NCI-H69 (cell line): Measurements from ENCODE around the gene MBNL2.

Source experiments
- DNase-seq: peaks from one replicate; lab custom pipeline; 2025; lab: John Stamatoyannopoulos, UW

Gene MBNL2

DNA sequence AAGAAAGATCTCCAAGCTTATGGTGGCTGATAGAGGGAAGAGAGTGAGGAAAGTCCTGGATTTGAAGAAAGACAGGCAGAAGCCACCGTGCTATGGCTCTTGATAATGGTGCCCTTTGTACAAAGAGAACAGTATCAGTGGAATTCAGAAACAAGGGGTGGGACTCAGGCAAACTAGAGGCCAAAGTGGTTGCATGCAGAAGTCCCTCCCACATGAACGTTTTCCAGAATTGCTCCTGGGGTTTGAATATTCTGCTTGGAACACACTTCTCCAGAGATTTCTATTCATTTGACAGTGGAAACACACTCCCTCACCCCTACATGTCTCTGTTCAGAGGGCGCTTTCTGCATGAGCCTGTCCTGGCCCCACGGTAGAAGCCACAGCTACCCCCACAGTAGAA lies 10.1 kb upstream of the MBNL2 start:
- peak; percentile 63 for DNase-seq

DNA sequence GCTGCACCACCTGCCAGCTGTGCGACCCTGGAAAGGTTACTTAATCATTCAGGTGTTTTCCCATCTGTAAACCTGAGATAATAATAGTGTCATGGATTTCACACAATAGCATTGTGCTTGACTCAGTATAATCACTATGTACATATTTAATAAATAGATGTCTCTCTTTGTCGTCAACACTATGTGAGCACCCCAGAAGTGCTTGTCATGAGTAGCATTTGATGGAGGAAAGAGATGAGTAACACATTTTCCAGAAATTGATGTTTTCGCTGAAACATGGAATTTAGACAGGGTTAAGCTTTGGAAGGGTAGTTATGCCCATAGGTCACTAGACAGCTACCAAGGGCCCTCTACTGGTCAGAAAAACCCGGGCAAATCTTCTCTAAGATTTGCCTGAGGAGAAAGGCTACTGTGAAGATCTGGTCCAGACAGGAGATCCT lies 9.5 kb upstream of the MBNL2 start:
- peak; percentile 94 for DNase-seq

DNA sequence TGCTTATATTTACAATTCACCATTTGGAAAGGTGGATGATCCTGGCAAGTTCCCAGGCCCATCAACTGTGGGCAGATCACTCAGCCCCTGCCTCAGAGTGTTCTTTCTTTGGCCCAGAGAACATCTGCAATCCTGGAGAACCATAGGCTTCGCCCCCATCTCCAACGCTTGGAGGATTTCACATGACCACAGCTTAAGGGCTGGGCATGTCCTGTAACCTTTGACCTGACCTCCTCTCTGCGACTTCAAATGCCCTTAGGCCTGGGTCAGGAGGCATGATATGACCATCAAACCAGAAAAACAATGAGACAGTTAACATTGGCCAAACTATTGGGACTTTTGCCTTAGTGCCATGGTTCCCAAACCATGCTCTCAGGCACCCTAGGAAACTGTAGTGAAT lies 7.2 kb upstream of the MBNL2 start:
- DNase-seq: no peak

DNA sequence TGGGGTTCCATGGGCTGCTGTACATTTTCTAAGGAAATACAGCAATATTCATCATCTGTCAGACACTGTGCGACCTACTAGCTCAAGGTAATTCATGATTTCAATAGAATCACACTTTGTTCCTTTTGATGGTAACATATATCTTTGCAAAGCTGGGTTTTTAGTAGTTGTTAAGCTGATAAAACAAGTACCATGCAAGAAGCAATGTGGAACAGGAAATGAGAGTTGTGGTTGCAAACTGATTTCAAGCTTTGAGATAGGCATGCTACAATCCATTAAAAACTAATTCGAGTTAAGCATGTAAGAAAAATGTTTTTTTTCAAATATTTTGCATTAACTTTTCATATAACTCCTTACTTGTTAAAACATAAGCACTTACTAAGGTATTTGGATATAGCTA lies 6.8 kb upstream of the MBNL2 start:
- DNase-seq: no peak

DNA sequence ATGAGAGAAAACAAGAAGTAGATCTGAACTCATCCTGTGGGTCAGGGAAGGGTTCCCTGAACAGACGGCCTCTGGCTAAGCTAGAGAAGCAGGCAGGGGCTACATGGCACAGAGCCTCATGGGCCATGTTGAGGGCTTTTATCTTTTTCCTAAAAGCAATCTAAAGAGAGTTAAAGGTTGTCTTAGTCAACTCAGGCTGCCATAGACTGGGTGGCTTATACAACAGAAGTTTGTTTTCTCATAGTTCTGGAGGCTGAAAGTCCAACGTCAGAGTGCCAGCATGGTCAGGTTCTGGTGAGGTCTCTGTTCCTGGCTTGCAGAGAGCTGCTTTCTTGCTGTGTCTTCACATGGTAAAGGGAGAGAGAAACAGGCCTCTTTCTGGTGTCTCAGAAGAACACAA lies 2.9 kb upstream of the MBNL2 start:
- no peak for DNase-seq

DNA sequence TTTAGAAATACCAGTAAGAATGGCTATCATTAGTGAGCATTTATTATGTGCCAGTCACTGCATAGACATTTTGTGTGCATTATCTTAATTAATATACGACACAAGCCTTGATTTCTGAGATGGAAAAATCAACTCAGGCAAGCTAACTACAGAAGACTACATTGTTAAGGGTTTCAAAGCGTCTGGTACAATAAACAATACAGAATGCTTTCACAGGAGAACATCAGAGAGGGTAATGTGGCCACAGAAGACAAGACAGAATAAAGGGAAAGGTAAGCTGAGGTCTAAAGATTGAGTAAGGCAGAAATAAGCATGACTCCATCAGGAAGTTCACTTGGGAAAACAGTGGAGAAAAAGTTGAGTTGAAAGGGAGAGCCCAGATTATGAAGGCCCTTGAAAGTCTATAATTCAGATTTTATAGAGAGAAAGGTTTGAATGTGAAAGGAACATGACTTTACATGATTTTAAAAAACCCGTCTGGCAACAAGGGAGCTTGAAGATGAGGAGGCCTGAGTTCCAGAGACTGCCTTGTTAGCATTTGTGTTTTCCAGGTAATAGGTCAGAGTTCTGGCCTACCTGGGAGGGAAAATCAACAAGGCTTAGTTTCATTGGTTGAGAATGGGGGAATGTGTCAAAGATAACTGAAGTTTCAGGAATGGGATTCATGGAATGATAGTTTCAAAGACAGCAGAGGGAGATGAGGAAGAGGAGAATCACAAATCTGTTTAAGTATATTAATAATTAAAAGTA lies 1.8 kb upstream of the MBNL2 start:
- no peak for DNase-seq

DNA sequence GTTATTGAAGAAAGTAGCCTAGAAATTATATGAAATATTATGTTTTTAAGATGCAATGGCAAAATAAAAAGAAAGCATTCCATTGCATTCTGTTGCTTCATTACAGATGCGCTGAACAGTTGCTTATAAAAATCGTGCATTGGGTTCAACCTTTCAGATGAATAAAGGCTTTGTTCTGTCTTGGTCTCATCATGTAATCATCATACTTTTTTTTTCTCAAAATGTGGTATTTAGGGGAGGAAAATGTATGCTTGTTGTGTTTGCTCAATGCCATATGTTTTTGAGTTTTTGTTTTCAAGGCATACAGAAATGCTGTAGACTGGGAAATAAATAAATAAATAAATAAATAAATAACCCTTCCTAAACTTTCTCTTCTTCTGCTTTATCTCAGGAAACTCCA lies 1.1 kb upstream of the MBNL2 start:
- no peak for DNase-seq

DNA sequence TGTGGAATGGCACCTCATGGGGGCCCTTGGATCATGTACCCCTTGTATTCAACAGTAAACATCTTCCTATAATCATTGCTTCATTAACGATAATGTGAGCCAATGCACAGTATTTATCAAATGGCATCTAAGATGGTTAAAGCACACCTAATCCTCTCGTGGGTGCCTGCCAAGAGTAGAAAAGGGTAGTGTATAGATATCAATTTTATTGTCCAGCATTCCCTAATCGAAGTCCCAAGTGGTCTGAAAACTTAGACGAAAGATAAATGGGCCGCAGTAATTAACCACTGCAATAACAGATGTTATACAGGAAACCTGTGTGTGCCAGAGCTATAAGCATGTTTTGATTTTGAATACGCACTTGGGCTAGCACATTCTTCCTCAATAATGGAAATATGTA lies 667 bp upstream of the MBNL2 start:
- peak; percentile 66 for DNase-seq

DNA sequence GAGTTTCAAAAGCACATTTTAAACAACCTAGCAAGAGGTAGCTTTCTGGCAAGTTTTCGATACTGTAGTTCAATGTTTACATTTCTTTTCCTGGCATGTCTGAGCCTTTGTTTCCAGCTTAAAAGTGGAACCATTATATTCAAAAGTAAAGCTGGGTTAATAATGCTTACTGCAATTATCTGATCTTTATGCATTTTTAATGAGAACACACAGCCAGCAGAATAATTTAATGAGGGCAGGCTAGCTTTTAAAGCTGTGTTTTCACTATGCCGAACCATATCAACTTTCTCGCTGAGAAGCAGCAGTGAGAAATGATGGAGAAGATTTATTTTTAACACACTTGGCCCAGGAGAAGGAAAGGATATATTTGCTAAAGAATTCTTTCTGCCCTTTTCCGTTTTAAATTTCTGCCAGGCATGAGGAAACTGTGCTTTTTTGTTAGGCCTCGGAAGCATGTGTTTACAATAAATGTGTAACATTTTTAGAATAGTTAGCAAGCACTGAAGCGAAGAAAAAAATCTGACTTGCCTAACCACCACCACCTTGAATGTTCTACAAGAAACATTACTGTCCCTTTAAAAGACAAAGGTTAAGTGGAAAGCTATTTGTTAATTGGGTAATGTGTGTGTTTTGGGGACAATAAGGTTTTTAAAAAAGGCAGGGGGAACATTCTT lies 1.0 kb downstream of the MBNL2 start:
- DNase-seq: peak; percentile 86

DNA sequence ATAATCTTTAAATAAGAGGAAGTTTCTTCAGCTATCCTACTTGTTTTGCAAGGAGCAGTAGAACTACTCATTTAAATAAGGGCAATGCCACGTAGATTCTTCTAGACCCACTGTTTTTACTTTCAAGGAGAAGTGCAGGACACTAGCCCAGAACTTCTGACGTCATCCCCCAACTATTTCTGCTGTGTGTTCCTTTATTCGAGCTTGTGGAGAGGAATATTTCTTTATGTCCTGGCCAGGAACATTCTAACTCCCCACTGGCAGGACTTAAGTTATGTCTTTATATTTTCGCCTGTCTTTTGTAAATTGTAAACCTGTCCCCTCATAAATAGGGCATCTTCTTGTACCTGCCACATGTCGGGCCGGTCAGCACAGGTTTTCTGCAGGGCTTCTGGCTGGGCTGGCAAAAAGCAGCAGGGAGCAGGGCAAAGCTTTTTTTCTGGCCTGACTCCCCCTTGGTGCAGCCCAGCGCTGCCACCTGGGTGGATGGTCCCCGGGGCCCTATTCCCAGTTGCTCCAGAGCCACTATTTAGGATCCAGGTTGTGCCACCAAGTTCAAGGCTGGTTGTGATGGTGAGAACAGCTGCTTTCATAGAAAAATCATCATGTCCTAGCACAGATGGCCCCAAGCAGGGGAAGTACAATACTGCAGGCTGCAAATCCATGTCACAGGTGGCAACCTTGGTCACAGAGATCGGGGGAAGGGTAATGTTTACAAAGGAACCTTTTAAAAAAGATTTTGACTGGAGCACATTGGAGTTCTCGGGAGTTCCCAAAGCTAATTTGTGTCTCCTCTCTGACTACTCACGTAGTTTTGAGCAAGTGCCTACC lies 1.8 kb downstream of the MBNL2 start:
- DNase-seq: peak; percentile 87

DNA sequence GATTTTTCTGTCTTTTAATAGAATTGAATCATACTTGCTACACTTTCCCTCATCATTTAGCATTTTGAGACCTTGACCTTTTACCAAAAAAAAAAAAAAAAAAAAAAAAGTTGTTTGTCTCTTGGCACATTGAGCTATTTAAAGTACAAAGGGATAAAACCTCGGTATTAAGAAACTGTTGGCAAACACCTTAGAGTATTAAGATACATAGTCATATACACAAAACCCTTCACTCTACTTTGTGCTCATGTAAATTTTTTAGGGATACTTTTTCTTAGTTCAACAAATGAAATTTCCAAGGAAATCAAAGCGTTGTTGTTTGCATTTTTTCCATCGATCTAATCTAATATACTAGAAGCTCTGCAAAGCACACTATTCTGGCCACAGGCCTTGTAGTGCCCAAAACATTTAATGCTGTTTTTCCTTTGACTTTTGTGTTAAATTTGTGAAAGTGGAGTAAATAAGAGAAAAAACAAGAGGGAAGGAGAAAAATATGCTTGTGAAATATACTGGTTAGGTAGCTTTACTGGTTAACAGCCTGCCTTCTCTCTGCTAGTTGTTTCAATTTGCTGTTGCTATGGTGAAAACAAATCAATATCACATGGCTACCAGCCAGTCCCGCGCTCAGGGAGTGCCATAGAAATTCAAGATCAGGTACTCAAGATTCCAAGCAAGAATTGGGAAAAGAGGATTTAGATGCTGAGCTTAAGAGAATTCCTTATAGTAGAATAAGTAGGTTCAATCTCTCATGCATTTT lies 2.6 kb downstream of the MBNL2 start:
- peak; percentile 67 for DNase-seq

DNA sequence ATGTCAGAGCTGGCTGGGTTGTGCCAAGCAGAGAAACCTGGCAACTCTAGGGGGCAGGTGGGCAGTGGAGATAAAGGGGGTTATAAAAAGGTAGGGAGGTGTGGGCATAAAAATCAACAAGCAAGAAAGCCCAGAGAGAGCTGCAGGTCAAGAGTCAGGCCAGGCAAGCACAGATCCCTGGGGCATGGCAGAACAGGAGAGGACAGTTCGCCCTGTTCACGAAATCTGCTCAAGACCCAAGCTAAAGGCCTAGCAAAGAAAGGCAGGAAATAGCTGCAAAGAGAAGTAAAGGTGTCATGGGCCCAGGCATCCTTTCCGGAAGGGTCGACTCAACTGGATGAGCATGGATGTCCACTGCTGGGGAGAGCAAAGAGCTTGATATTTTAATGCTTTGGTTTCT lies 3.4 kb downstream of the MBNL2 start:
- DNase-seq: peak; percentile 58

DNA sequence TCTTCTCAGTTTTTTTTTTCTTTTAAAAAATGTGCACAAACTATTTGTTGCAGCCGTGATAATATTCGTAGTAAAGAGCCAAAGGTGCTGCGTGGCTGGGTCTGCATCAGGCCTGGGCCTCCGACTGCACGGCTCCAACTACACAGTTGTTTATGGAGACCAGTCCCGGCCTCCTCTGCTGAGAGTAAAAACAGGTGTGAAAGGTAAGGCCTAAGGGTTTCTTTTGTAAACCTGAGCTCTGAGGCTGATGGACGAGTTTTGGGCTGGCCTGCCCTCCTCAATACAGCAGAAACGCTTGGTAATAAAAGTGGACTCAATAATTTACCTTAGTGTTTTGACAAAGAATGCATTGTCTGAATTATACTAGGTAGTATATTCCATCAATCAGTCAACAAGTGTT lies 3.9 kb downstream of the MBNL2 start:
- peak; percentile 60 for DNase-seq

DNA sequence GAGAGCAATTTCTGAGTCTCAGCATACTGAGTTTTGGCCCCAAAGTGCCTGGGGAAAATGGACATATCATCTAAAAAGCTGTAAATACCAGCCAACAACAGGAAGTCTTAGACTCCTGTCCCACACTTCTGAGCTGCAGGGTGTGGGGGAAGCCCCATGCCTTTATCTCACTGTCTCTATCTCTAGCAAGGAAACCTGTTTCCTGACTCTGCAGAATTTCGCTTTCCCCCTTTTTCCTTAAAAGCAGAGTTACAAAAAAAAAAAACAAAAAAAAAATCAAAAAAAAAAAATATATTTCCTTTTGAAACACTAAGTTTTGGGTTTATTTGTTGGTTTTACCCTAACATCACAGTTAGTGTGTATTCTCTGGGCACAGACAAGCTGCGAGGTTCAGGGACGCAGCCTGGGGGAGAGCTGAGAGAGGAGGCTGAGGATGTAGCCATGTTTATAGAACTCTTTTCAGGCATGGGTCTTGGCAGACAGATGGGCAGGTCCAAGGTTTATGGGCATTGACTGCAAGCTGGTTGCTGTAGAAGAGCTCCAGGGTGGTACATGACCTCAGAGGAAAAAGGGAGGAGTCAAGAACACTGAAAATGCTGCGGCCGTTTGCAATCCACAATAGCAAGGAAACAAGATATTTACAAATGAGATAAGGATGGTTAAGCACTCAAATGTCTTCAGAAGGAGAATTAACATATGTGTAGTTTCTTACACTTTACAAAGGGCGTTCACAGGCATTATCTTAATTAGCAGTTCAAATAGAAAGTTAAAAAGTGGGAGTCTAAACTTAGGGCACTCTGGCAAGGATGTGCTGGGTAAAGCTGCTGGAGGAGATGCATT lies 4.9 kb downstream of the MBNL2 start:
- peak; percentile 89 for DNase-seq

DNA sequence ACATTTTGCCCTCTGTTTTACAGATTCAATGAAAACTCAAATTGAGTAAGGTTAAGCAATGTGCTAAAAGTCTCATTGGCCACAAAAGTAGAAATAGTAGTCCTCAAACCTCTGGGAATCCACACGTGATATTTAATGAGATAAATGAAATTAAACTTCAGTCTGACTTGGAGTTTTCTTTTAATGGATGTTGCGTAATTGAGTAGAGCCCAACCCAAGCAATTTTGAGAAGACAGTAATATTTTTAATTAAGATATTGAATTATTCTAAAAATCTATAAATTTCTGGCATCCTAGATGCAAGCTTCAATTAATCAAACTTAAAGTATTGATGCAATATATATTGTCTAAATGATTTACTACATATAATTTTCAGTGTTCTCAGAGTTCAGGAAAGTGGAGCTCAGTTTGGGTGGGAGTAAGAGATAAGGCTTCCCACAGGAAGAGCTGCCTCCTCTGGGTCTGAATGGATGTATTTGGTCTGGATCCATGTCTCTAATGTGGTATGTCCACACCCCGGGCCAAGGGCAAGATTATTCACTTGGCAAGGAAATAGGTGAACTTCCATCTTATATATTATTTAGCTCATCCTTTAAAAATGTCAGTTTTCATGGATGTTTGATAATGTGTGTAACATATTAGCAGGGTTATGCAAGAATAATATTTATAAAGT lies 6.9 kb downstream of the MBNL2 start:
- DNase-seq: no peak

DNA sequence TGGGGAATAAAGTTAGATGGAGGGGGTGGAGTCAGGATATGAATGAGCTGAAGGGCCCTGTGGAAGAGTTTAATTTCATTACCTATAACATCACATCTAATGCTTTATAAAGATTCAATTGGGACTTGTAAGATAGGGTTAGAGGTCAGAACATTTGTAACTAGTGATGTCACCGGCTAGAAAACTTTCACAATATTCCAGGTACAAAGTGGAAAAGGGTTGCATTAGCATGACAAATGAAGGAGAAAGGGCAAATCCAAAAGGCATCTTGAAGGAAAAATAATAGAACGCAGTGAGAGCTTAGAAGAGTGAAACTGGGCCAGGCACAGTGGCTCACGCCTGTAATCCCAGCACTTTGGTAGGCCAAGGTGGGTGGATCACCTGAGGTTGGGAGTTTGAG lies 7.6 kb downstream of the MBNL2 start:
- no peak for DNase-seq

DNA sequence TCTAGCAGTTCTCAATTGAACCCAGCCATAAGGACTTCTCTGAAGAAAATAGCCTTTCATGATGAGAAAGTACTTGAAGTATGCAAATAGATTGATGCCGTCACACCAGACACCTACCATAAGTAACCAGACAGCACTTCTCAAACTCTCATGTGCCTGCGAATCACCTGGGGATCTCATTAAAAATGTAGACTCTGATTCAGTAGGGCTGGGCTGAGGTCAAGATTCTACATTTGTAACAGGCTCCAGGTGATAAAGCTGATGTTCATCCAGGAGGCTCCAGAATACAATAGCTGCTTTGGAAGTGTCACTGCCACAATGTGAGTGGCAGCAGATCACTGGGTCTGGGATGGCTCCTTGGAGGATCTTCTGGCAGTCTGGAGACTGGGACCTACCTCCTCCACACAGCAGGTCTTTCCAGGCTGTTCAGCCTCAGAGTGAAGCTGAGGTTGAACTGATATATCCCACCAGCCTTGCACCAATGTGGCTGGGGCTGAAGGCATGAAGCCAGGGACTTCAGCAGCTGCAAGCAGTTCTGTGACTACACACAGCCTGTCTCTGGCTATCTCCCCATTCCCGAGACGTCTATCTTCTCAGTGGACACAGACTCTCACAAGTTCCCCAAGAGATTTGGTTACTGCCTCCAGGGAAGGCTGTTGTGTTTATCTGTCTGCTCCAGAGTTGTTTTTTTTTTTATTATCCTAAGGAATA lies 9.1 kb downstream of the MBNL2 start:
- DNase-seq: no peak

DNA sequence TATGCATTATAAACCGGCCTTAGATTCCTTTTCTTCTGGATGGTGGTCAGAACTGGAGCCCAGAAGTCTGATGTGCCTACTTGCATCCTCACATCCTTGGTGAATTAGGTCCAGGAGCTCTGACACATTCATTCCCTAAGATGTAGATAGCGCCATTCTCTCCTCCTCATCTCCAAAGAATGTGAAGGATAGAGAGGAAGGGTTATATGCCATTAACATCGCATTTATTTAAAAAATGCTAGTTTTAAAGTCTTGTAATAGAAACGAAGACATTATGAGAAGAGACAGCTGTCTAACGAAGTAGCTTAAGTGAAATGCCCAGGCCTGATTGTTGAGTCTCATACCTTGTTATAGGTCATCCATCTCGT lies 9.7 kb downstream of the MBNL2 start:
- DNase-seq: no peak

DNA sequence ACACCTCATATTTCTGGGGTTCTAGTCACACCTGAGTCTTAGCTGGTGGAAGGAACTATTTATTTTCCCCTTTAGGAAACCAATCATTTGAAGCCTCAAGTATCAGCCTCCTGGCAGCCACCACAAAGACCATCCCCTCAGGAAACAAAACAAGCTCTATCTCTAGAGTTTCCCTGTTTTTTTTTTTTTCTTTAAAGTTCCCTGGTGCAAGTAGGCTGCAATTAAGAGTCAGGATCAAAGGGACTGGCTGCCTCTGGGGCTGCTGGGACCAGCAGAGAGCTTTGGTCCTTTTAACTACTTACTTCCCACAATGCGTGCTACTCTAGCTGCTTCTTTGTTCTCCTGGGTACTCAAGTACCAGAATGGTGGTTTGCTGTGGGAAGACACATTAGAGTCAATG lies 11.4 kb downstream of the MBNL2 start:
- no peak for DNase-seq

DNA sequence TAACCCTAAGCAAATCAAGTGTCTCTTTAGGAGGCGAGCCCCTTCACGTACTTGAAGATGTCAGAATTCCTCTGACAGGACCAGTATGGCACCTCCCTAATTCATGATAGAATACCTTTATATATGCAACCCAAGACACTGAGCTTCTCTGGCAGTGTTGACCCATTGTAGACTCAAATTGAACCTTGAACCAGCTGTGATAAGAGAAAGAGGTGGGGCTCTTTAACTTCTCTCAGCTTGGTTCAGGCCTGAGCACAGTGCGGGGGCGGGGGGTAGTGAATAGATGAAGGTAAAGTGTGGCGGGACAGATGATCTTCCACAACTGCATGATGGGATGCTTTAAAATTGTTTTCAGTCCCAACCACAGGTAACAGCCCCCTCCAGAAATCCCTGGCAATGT lies 12.1 kb downstream of the MBNL2 start:
- no peak for DNase-seq
